GM21367 (cell line): ENCODE results near the gene MMS22L.
"Not testable (repeated sequence)": the region's sequence is repeated elsewhere in the genome, so short reads cannot be mapped to it uniquely, and the experiment has no call there.

ENCODE experiments used
- ATAC-seq: cut with Tn5 transposase; IDR thresholded peaks from one replicate; pipeline ENCODE4 v1.9.1; 2021; ENCODE audit not compliant: unreplicated experiment

Gene MMS22L

DNA sequence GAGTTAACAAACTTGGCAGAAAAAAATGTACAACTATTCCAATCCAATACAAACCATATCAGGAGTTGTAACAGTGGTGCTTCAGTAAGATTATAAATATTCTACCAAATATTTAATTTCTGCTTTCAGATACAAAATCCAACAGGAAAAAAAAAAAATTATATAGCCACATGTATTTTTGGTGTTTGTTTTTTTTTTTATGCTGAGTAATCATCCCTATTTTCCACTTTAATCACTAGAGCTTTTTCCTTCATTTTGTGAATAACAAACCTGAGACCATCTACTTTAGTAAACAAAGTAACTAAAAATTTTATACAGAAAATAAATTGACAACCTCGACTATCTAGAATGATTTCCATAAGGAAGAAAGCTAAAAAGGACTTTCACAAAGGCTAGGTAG, 36.2 kb downstream of the MMS22L start:
- ATAC-seq = no peak

GRCh38 chr6:97240222-97240621, 42.8 kb downstream of the MMS22L start:
- ATAC-seq = no peak

GRCh38 chr6:97231911-97232310, 51.1 kb downstream of the MMS22L start:
- no peak for ATAC-seq

GRCh38 chr6:97222903-97223302, 60.1 kb downstream of the MMS22L start:
- no peak for ATAC-seq

GRCh38 chr6:97218912-97219311, 64.1 kb downstream of the MMS22L start:
- ATAC-seq = no peak

GRCh38 chr6:97215157-97215769, 67.8 kb downstream of the MMS22L start:
- no peak for ATAC-seq

DNA sequence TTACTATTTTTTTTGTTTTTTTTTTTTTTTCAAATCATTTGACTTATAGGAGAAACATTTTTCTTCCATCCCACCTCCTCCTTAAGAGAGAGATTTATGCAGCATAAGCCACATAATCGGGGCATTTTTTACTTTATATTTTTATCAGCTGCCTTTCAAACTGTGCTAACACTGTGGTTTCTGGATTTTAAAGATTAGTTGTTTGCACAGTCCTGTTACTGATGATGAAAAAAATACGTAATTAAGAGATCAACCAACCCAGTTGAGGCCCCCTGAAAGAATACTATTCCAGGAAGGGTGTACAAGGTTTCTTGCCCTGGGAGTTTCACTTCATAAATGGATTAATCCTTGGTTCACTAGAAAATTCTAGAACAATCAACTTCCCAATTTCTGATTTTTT, 68.3 kb downstream of the MMS22L start:
- ATAC-seq = no peak

DNA sequence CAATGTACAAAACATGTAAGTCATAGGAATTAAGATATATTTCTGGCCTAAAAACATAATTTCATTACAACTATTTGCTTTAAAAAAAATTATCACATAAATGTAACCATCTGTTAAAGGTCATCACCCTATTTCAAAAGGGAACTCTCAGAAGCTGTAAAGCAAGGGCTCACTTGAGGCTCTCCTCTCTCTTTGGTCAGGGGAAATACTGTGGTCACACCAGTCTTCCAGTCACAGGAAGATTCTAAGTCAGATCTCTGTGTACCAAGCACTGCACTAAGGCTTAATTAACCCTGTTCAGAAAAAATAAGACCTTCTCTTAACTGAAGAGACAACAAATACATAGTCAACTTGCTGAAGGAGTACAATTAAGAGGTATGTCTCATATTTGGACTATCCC, 75.6 kb downstream of the MMS22L start:
- no peak for ATAC-seq

DNA sequence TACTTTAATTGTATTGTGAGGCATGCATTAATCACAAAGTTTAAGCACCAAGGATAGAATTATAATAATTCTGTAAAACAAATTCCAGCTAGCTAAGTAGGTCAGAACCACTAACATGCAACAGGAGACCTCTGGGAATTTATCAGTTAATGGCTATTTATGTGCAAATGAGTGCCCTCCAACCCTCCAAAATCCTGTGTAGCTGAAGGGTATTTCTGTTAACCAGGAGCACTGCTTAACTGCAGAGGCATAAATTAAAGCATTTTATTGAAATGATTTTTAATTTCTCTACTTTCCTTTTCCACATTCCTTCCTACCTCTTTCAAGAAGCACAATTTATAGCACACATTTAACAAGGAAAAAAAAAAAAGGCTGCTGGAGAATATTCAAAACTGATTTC, 77.0 kb downstream of the MMS22L start:
- ATAC-seq = no peak

- no peak for ATAC-seq
Measured at GRCh38 chr6:97203343-97203742, 79.7 kb downstream of the MMS22L start.

GRCh38 chr6:97198046-97198565, 84.9 kb downstream of the MMS22L start:
- no peak for ATAC-seq

DNA sequence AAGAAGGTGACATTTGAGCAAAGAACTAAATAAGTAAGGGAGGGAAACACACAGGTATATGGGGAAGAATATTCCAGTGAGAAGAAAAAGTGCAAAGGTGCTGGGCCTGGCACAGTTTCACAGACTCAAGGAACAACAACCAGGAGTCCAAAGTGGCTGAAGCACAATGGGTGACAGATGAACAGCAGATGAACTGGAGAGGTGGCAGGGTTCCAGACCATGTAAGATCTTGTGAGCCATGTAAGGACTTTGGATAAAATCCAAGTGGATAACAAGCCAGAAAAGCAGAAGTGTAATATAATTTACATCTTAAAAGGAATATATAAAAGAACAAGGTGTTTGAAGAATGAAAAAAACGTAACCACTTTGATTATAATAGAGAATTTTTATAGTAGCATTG, 87.9 kb downstream of the MMS22L start:
- no peak for ATAC-seq

GRCh38 chr6:97189767-97190166, 93.2 kb downstream of the MMS22L start:
- no peak for ATAC-seq

DNA sequence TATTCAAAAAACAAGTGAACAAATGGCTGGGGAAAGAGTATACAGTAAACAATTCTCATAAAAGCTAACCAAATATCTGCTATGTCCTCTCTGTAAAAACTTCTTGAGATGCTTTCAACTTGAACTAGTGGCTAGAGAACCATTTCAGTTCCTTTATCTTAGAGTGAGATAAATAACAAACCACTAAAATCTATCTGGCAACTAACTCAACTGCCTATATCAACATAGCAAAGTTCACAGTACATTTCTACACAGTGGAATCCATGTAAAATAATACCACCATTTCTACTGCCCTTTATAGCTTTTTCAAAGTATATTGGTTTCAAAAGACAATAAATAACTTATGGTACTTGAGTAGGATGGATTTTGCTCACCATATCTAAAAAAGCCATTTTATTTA, 95.1 kb downstream of the MMS22L start:
- ATAC-seq = no peak

- peak; percentile 92 for ATAC-seq
Measured at GRCh38 chr6:97186416-97186999, 96.5 kb downstream of the MMS22L start.

- ATAC-seq = no peak
Measured at GRCh38 chr6:97177905-97178304, 105.1 kb downstream of the MMS22L start.

DNA sequence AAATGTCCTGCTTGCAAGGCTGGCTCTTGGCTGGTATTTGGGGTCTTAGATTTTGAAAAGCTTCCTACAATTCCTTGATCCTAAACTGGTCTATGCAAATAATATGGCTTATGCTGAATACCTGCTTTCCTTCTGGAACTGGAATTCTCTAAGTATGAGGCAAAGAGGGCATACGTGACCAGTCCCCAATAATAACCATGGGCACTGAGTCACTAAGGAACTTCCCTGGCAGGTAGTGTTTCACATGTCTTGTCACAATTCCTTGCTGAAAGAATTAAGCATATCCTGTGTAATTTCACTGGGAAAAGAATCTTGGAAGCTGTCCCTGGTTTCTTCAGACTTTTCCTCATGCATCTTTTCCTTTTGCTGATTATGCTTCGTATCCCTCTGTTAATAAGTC, 106.5 kb downstream of the MMS22L start:
- no peak for ATAC-seq

- ATAC-seq = no peak
Measured at GRCh38 chr6:97175806-97176205, 107.2 kb downstream of the MMS22L start.

GRCh38 chr6:97174471-97174870, 108.5 kb downstream of the MMS22L start:
- ATAC-seq = no peak

GRCh38 chr6:97160280-97160679, 122.7 kb downstream of the MMS22L start:
- no peak for ATAC-seq

DNA sequence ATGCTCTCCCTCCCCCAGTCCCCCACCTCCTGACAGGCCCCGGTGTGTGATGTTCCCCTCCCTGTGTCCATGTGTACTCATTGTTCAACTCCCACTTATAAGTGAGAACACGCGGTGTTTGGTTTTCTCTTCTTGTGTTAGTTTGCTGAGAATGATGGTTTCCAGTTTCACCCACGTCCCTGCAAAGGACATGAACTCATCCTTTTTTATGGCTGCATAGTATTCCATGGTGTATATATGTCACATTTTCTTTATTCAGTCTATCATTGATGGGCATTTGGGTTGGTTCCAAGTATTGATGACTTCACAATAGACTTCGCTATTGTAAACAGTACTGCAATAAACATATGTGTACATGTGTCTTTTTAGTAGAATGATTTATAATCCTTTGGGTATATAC, 127.6 kb downstream of the MMS22L start:
- not testable (repeated sequence) for ATAC-seq

GRCh38 chr6:97154015-97154414, 129.0 kb downstream of the MMS22L start:
- no peak for ATAC-seq

DNA sequence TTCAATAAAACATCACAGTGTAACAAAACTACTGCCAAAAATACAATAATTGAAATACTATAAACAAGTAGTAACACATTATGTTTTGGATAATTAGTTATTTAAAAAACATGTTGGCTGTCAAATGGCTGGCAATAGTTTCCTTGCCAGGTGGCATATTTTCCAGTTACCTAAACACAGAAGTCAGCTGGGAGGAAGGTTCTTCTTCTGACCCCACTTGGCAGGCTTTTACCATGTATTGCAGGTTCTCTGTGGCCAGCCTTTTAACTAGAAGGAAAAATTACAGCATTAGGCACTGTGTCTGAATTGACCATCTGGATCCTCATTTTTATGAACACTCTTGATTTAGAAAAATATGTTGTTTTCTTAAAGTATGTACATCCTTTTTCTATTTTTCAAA, 131.4 kb downstream of the MMS22L start:
- ATAC-seq = no peak
